Measurements from ENCODE around the gene SORBS2.
"Not testable (repeated sequence)": the region's sequence is repeated elsewhere in the genome, so short reads cannot be mapped to it uniquely, and the experiment has no call there.

Gene SORBS2

GRCh38 chr4:185708348-185708747 is 103.6 kb downstream of the SORBS2 start:
- no peak for DNase-seq

- DNase-seq, result not testable (repeated sequence)
Observed at GRCh38 chr4:185707622-185708021, 104.4 kb downstream of the SORBS2 start.

GRCh38 chr4:185702147-185702663 is 109.8 kb downstream of the SORBS2 start:
- no peak for DNase-seq

- DNase-seq, result no peak
Observed at GRCh38 chr4:185700630-185701029, 111.4 kb downstream of the SORBS2 start.

- DNase-seq, result no peak
Observed at GRCh38 chr4:185700048-185700447, 111.9 kb downstream of the SORBS2 start.

- no peak for DNase-seq
Observed at GRCh38 chr4:185697488-185697887, 114.5 kb downstream of the SORBS2 start.

- DNase-seq, result no peak
Observed at GRCh38 chr4:185695743-185696142, 116.3 kb downstream of the SORBS2 start.

GRCh38 chr4:185693548-185694215 is 118.3 kb downstream of the SORBS2 start:
- DNase-seq, result no peak

GRCh38 chr4:185689407-185689806 is 122.6 kb downstream of the SORBS2 start:
- DNase-seq, result no peak

GRCh38 chr4:185685804-185686203 is 126.2 kb downstream of the SORBS2 start:
- no peak for DNase-seq

GRCh38 chr4:185683896-185684295 is 128.1 kb downstream of the SORBS2 start:
- DNase-seq, result no peak

- DNase-seq, result no peak
Observed at GRCh38 chr4:185683222-185683621, 128.8 kb downstream of the SORBS2 start.

GRCh38 chr4:185682236-185682635 is 129.8 kb downstream of the SORBS2 start:
- no peak for DNase-seq

GRCh38 chr4:185681604-185682003 is 130.4 kb downstream of the SORBS2 start:
- DNase-seq, result no peak

GRCh38 chr4:185680617-185681016 is 131.4 kb downstream of the SORBS2 start:
- DNase-seq, result no peak

- DNase-seq, result no peak
Observed at GRCh38 chr4:185679523-185679922, 132.5 kb downstream of the SORBS2 start.

GRCh38 chr4:185677637-185678314 is 134.2 kb downstream of the SORBS2 start:
- no peak for DNase-seq

- no peak for DNase-seq
Observed at GRCh38 chr4:185672618-185673017, 139.4 kb downstream of the SORBS2 start.

- DNase-seq, result no peak
Observed at GRCh38 chr4:185672151-185672550, 139.8 kb downstream of the SORBS2 start.

- no peak for DNase-seq
Observed at GRCh38 chr4:185671496-185671895, 140.5 kb downstream of the SORBS2 start.

- DNase-seq, result no peak
Observed at GRCh38 chr4:185671066-185671465, 140.9 kb downstream of the SORBS2 start.

- DNase-seq, result no peak
Observed at GRCh38 chr4:185669288-185669687, 142.7 kb downstream of the SORBS2 start.

GRCh38 chr4:185666156-185666555 is 145.8 kb downstream of the SORBS2 start:
- DNase-seq, result no peak

- DNase-seq, result no peak
Observed at GRCh38 chr4:185665655-185666054, 146.3 kb downstream of the SORBS2 start.

- DNase-seq, result no peak
Observed at GRCh38 chr4:185664481-185664880, 147.5 kb downstream of the SORBS2 start.

Measured in NK-92 treated with Interleukin-12 subunit alpha and Interleukin-12 subunit beta, amount 100 ng/mL, for 24 hours (cell line).